Sigmoid colon (tissue), 7 donors: Measurements from ENCODE around the gene C2CD2. TPM values are rescaled to one million over a fixed set of nuclear protein-coding genes. Genes with fewer than 3 reads are reported as not detected.

ENCODE experiments used
- DNase-seq: peaks from one replicate; pipeline ENCODE4 v3.0.0-alpha.2; 2019
- H3K27ac ChIP-seq, 4 donors: fragments of 200-600 bp; sonication (generic); one replicate each; pipeline ENCODE4 v1.5.1; 2016 to 2019; ENCODE audit warnings: mild to moderate bottlenecking in 1 of 4
- H3K27me3 ChIP-seq, 3 donors: fragments of 200-600 bp; sonication (generic); one replicate each; pipeline ENCODE4 v1.5.1; 2019; ENCODE audit warnings: mild to moderate bottlenecking in 1 of 3
- H3K36me3 ChIP-seq, 4 donors: fragments of 200-600 bp; sonication (generic); one replicate each; pipeline ENCODE4 v1.5.1; 2016 to 2019
- H3K4me1 ChIP-seq, 4 donors: fragments of 200-600 bp; sonication (generic); one replicate each; pipeline ENCODE4 v1.5.1; 2017 to 2019
- H3K4me3 ChIP-seq, 4 donors: fragments of 200-600 bp; sonication (generic); one replicate each; pipeline ENCODE4 v1.5.1; 2017 to 2019; ENCODE audit warnings: mild to moderate bottlenecking in 2 of 4, moderate library complexity in 1 of 4
- H3K9me3 ChIP-seq, 4 donors: fragments of 200-600 bp in 3 of 4; sonication (generic) in 3 of 4; one replicate each; pipeline versions ENCODE4 v1.5.1 to v1.6.1; 2013 to 2019
- CTCF ChIP-seq, 4 experiments: fragments of 450-650 bp in 3 of 4; fragments of 200-600 bp in 1 of 4; IDR thresholded peaks; one replicate each; pipeline ENCODE4 v1.5.1; 2016 to 2019; ENCODE audit warnings: antibody characterized with exemption in 4 of 4, mild to moderate bottlenecking in 3 of 4, moderate library complexity in 2 of 4
- EP300 ChIP-seq, 4 donors: sonication (generic); formaldehyde crosslinking; IDR thresholded peaks; one replicate each; pipeline ENCODE4 v1.6.1; 2017; ENCODE audit warnings: antibody characterized with exemption in 4 of 4
- POLR2A ChIP-seq, 2 donors: fragments of 450-650 bp; IDR thresholded peaks; one replicate each; pipeline ENCODE4 v1.6.1; 2016; ENCODE audit warnings: antibody characterized with exemption in 2 of 2, mild to moderate bottlenecking in 2 of 2, moderate library complexity in 2 of 2
- POLR2AphosphoS5 ChIP-seq, 4 donors: sonication (generic); formaldehyde crosslinking; IDR thresholded peaks; one replicate each; pipeline ENCODE4 v1.6.1; 2017; ENCODE audit warnings: antibody characterized with exemption in 4 of 4
- WGBS, 2 donors: extraction: QIAGEN DNeasy Blood & Tissue Kit; methylation state at CpG; one replicate each; pipeline ENCODE4 v1.1.7; 2013; 5-methylcytosine and 5-hydroxymethylcytosine counted together
- intact Hi-C: fragments of 100-400 bp; cut with DNase I; formaldehyde crosslinking; loops from one replicate; pipeline ENCODE4 v1.15.1; 2023
- polyA plus RNA-seq, 3 donors: library from polyadenylated mRNA; stranded (reverse); fragments of 200-250 nt; gene quantifications; one replicate each; pipeline ENCODE4 v1.2.3, GENCODE V29; 2013
- total RNA-seq, 4 donors: library from RNA; depleted of rRNA; stranded (reverse); fragments of >200 nt; gene quantifications; one replicate each; pipeline ENCODE4 v1.1.0, GENCODE V29; 2016
- donor health status: healthy with polysubstance abuse.
- donor health status: Bipolar disorder and iron deficiency.
- donor health status: healthy.

The C2CD2 gene
- total and polyA plus RNA-seq, 7 donors, result 1.8 to 45.1 (median 19.0) TPM

DNA sequence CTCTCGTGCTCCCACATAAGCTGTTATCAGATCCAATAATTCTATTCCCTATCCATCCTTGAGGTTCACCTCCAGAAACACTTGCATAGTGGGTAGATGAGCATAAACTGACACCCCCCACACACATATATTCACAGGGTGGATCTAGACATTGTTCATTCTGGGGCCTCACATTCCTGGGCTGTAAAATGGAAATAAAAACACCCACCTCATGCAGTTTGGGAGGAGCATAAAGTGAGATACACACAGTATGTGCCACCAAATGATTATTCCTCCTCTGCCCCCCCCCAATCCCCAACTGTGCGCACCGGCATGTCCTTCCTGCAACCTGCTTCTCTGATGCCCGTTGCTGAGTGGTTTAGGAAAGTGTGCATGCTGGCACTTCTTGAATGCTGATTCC is 92.6 kb downstream of the C2CD2 start:
- 92 to 95% methylated on average over 4 of the region's 4 CpGs for WGBS, 2 donors
- Histone ChIP-seq H3K27me3 (no peaks in the 10 kb centered on the region), H3K4me1 (peaks cover 0 to 7% (median 6%) of the 10 kb centered on the region in 4 donors), H3K9me3 (no peaks in the 10 kb centered on the region), H3K36me3 (peaks cover 0 to 31% (median 8%) of the 10 kb centered on the region in 4 donors), H3K27ac (no peak overlapping the region), H3K4me3 (no peak overlapping the region)
- no peak for DNase-seq
- no peak for TF ChIP-seq POLR2A (IDR thresholded peaks at IDR 0.05)
- TF ChIP-seq POLR2AphosphoS5 (IDR thresholded peaks at IDR 0.05), result no peak
- TF ChIP-seq CTCF (IDR thresholded peaks at IDR 0.05), result no peak
- no peak for TF ChIP-seq EP300 (IDR thresholded peaks at IDR 0.05)
- intact Hi-C loops, result no loop called here

DNA sequence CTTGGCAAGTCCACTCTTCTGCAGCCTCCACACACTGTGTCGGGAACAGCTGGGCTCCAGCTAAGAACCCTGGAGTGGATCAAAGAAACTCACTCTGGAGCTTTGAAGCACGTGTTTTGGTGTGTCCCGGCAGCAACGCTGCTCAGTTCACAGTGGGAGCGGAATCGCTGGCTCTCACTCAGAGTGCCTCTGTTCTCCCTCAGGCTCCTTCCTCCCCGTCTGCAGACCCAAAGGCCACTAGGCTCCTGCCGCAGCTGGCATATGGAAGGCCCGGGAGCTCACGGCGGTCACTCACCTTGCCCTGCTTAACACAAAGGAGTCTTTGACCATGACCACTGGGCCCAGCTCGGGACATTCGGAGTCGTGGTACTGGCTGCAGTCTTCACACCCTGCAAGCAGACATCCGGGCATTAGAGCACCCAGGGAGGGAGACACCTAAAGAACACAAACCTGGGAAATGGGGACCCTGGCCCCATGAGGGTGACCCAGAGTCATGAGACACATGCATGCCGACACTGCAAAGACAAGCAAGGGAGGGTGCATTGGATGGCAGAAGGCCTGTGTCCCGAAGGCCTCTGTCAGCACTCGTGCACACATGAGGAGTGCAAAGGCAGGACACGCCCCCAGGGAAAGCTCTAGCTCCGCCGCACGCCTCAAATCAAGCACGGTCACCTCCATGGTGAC is 94.4 kb downstream of the C2CD2 start:
- TF ChIP-seq POLR2A (IDR thresholded peaks at IDR 0.05) (no peak), CTCF (IDR thresholded peaks at IDR 0.05) (no peak), EP300 (IDR thresholded peaks at IDR 0.05) (no peak), POLR2AphosphoS5 (IDR thresholded peaks at IDR 0.05) (no peak)
- intact Hi-C loops, result no loop called here
- no peak for DNase-seq
- Histone ChIP-seq H3K9me3 (no peaks in the 10 kb centered on the region), H3K27me3 (no peaks in the 10 kb centered on the region), H3K4me3 (no peak overlapping the region), H3K36me3 (peaks cover 0 to 43% (median 12%) of the 10 kb centered on the region in 4 donors), H3K27ac (no peak overlapping the region), H3K4me1 (peaks cover 0 to 7% (median 6%) of the 10 kb centered on the region in 4 donors)
- 96 to 97% methylated on average over 23 of the region's 23 CpGs for WGBS, 2 donors

- Histone ChIP-seq H3K4me1 (peaks cover 0 to 7% (median 6%) of the 10 kb centered on the region in 4 donors), H3K27ac (no peak overlapping the region), H3K4me3 (no peak overlapping the region), H3K9me3 (no peaks in the 10 kb centered on the region), H3K27me3 (no peaks in the 10 kb centered on the region), H3K36me3 (peaks cover 0 to 50% (median 16%) of the 10 kb centered on the region in 4 donors)
- intact Hi-C loops, result no loop called here
- TF ChIP-seq POLR2A (IDR thresholded peaks at IDR 0.05) (no peak), CTCF (IDR thresholded peaks at IDR 0.05) (no peak), EP300 (IDR thresholded peaks at IDR 0.05) (no peak), POLR2AphosphoS5 (IDR thresholded peaks at IDR 0.05) (no peak)
- 95 to 96% methylated on average over 27 of the region's 27 CpGs for WGBS, 2 donors
- DNase-seq, result peak; percentile 54
These were observed 95.1 kb downstream of the C2CD2 start for GRCh38 chr21:41858466-41859296.

DNA sequence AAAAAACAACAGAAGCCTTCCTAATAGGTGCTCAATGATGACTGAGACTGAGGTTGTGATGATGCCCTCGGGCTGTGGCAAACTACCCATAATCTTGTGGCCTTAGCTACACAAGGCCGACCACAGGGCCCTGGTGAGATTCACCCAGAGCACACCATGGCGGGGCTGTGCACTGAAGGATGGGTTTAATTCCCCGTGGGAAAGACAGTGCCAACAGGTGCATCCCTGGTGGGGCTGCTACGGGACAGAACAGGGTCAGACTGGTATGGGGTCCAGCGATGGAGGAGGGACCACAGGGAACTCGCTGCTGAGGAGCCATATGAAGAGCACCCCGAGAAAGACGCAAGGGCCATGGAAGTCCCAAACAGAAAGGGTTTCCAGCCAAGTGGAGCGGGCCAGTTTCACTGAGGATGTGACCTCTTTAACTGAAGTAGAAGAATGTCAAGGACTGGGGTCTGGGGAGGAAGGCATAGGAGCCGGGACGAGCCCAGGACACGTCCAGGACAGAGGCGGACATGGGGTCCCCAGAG is 96.0 kb downstream of the C2CD2 start:
- Histone ChIP-seq H3K9me3 (no peaks in the 10 kb centered on the region), H3K36me3 (peaks cover 0 to 59% (median 19%) of the 10 kb centered on the region in 4 donors), H3K4me3 (no peak overlapping the region), H3K27ac (no peak overlapping the region), H3K4me1 (peaks cover 0 to under 1% (median 0%) of the 10 kb centered on the region in 4 donors), H3K27me3 (no peaks in the 10 kb centered on the region)
- WGBS, 2 donors, result 91 to 96% methylated on average over 14 of the region's 14 CpGs
- DNase-seq, result no peak
- intact Hi-C loops, result no loop called here
- TF ChIP-seq POLR2A (IDR thresholded peaks at IDR 0.05), result no peak
- no peak for TF ChIP-seq CTCF (IDR thresholded peaks at IDR 0.05)
- no peak for TF ChIP-seq POLR2AphosphoS5 (IDR thresholded peaks at IDR 0.05)
- no peak for TF ChIP-seq EP300 (IDR thresholded peaks at IDR 0.05)
